ENCODE measurements around the gene GLI2.

GLI2 gene

DNA sequence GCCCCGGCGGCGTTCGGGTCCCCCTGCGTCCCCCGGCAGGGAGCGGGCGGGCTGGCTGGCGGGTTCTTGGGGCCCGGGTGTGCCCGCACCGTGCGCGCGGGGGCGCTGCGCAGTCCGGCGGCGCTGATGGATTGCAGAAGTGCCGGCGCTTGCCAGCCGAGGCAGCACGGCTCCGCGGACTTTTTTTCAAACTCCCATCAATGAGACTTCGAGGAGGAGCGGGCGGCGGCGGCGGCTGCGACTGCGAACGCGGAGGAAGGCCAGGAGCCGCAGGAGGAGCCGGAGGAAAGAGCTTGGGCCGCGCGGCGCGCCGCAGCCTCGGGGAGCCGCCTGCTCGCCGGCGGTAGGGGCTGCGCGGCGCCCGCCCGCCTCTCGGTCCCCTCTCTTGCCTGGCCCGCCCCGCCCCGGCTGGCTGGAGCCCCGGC is at the start of gene GLI2:
GLI2 (plus strand) TSS at position 123 of the 425 bp plus-strand sequence. CDS start 61,453 bp downstream, outside the sequence.
- peak; percentile 59 for TF ChIP-seq CTCF (IDR thresholded peaks at IDR 0.05; ENCODE audit: low read depth, low read length)
- peak; percentile 90 for DNase-seq (ENCODE audit: low read depth, low spot score)
- H3K4me3 ChIP-seq (ENCODE audit: low read depth, low read length), result peak within 1 kb of the TSS; percentile 70
- in situ Hi-C loops (cut with HindIII; ENCODE audit: low sequenced_read_pairs), result no loop called here

- no peak overlapping the region for H3K4me3 ChIP-seq (ENCODE audit: low read depth, low read length)
- in situ Hi-C loops (cut with HindIII; ENCODE audit: low sequenced_read_pairs), result loop anchor here (25.0 kb wide), 1 partner anchor 376 kb away; no protein-coding TSS in a partner anchor
- no peak for DNase-seq (ENCODE audit: low read depth, low spot score)
- no peak for TF ChIP-seq CTCF (IDR thresholded peaks at IDR 0.05; ENCODE audit: low read depth, low read length)
Measured at GRCh38 chr2:120685974-120686297, 49.7 kb upstream of the GLI2 start.

DNA sequence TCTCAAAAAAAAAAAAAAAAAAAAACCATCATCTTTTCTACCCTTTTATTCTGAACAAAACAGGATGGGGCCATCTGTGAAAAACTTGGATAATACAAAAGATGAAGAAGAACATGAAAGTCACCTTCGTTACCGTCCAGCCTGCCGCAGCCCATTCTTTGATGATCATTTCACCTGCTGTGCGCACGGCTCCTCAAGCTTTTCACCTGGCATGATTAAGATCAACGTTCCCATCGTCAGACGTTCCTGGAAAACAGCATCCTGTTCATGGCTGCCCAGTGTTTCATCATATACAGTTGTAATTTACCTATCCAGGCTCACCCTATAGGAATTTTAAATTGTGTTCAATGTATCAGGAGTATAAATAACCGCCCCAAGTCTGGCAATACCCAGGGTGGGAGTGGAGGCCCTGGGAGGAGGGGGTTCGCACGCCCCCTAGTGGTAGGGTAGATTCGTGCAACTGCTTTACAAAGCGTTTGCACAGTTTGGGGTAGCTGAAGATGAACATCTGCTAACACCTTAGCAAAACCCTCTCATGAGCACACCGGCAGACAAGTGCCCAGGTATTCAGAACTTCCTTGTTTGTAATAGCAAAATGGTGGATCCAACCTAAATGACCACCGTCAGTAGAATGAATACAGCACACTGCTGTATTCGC is 49.0 kb upstream of the GLI2 start:
- in situ Hi-C loops (cut with HindIII; ENCODE audit: low sequenced_read_pairs), result loop anchor here (25.0 kb wide), 1 partner anchor 376 kb away; no protein-coding TSS in a partner anchor
- peak; percentile 28 for TF ChIP-seq CTCF (IDR thresholded peaks at IDR 0.05; ENCODE audit: low read depth, low read length)
- DNase-seq (ENCODE audit: low read depth, low spot score), result no peak
- no peak overlapping the region for H3K4me3 ChIP-seq (ENCODE audit: low read depth, low read length)

DNA sequence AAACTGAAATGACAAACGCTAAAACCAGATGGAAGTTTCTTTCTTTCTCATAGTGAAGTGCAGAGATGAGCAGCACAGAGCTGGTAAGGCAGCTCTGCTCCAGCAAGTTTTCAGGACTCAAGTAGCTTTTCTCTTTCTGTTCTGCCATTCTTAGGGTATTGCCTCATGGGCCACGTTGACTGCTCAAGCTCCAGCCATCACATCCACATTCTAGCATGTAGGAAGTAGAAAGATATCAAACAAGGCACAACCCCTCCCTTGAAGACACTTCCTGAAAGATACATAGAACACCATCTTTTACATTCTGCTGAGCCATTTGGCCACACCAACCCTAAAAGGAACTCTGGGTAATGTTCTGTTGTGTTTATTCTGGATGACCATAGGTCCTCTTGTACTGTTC is 48.5 kb upstream of the GLI2 start:
- no peak for TF ChIP-seq CTCF (IDR thresholded peaks at IDR 0.05; ENCODE audit: low read depth, low read length)
- DNase-seq (ENCODE audit: low read depth, low spot score), result no peak
- no peak overlapping the region for H3K4me3 ChIP-seq (ENCODE audit: low read depth, low read length)
- in situ Hi-C loops (cut with HindIII; ENCODE audit: low sequenced_read_pairs), result loop anchor here (25.0 kb wide), 1 partner anchor 375 kb away; no protein-coding TSS in a partner anchor

- no peak for DNase-seq (ENCODE audit: low read depth, low spot score)
- in situ Hi-C loops (cut with HindIII; ENCODE audit: low sequenced_read_pairs), result loop anchor here (25.0 kb wide), 1 partner anchor 372 kb away; no protein-coding TSS in a partner anchor
- TF ChIP-seq CTCF (IDR thresholded peaks at IDR 0.05; ENCODE audit: low read depth, low read length), result no peak
- no peak overlapping the region for H3K4me3 ChIP-seq (ENCODE audit: low read depth, low read length)
Measured at GRCh38 chr2:120690521-120690920, 45.1 kb upstream of the GLI2 start.

GRCh38 chr2:120691410-120691809 is 44.3 kb upstream of the GLI2 start:
- TF ChIP-seq CTCF (IDR thresholded peaks at IDR 0.05; ENCODE audit: low read depth, low read length), result no peak
- no peak for DNase-seq (ENCODE audit: low read depth, low spot score)
- in situ Hi-C loops (cut with HindIII; ENCODE audit: low sequenced_read_pairs), result loop anchor here (25.0 kb wide), 1 partner anchor 371 kb away; no protein-coding TSS in a partner anchor
- no peak overlapping the region for H3K4me3 ChIP-seq (ENCODE audit: low read depth, low read length)
